Measurements from ENCODE around the gene U2AF1.
A peak's percentile ranks its signal among the peaks of the same experiment; 100 is the strongest.
"Not testable (repeated sequence)": the region's sequence is repeated elsewhere in the genome, so short reads cannot be mapped to it uniquely, and the experiment has no call there.

U2AF1 gene

GRCh38 chr21:43106965-43107793 lies at the start of gene U2AF1:
Gene U2AF1, minus strand, starts transcription at chr21:43107570. Its CDS starts 76 bp downstream, at chr21:43107494.
- DNase-seq: peak; percentile 82

DNA sequence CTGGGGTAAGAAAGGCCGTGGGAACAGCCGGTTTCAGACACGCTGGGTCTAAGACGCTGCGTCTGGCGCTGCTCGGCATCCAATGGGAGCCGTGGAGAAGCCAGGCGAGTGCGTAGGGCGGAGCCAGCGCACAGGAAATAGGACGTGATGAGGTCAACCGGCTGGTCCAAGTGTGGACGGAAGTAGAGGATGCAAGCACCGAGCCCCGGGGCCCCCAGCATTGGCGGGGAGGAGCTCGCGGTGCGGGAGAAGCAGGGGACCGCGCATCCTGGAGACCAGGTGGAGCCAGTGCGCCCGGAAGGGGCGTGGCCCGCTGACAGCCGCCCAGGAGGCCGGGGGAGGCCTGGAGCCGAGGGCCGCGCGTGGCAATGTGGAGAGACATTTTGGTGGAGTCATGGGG lies 46.2 kb upstream of the U2AF1 start:
- not testable (repeated sequence) for DNase-seq

GRCh38 chr21:43149344-43149743 lies 42.0 kb upstream of the U2AF1 start:
- DNase-seq: not testable (repeated sequence)

GRCh38 chr21:43147999-43148398 lies 40.6 kb upstream of the U2AF1 start:
- not testable (repeated sequence) for DNase-seq

DNA sequence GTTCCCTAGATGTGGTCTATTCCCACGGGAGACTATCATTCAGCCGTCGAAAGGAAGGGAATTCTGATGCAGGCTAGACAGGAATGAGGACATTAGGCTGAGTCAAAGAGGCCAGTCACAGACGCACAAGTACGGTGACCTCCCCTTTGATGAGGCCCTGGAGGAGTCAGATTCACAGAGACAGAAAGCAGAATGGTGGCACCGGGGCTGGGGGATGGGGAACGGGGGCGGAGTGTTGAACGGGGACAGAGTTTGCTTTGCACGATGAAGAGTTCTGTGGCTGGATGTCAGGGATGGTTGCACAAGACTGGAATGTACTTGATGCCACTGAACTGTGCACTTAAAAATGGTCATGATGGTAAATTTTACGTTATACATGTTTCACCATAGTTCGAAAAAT lies 39.3 kb upstream of the U2AF1 start:
- DNase-seq: not testable (repeated sequence)

DNA sequence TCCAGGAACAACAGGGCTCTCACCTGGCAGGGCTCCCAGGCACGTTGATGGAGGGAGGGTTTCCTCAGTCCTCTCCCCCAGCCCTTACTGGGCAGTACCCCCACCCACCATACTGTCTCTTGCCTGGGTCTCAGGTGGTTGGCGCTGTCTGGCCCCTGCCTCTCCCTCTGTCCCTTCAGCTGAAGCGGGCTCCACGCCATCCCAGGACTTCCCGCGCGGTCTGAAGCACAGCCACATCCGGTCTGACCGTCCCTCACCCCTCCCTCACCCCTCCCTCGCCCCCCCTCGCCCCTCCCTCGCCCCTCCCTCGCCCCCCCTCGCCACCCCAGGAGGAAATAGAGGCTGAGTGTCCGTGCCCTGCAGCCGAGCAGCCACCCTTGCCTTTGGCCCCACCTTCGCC lies 34.0 kb upstream of the U2AF1 start:
- not testable (repeated sequence) for DNase-seq

DNA sequence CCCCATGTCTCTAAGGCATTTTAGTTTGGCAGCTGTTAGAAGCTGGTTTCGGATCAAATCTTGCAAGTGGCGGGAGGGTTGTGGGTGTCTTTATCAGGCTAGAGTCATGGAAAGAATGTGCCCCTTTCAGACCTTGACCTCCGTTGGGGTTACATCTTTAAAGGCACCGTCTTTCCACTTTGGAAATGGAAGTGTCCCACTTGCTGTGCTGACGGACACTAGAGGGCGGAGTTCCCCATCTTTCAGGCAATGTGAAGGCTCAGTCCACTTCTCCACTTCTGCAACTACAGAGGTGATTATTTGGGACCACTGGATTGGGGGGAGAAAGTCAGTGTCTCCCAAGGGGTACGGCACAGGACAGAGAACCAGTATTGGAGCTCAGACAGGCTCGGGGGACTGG lies 31.6 kb upstream of the U2AF1 start:
- not testable (repeated sequence) for DNase-seq

DNA sequence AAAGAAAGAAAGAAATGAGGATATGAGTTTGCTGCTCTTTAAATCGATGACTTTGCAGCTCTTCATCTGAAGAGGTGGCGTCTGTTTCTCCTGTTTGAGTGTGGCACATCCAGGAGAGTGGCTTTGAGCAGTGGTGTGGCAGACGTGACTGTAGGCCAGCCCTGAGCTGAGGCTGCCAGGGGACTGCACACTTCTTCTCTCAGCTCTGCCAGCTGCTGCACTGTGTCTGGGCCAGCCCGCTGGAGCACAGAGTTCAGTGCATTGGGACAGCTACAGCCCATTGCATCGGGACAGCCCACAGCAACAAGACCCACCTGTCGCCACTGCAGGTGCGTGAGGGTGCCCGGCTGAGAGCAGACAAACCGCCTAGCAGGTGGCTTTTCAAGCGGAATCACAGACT lies 27.1 kb upstream of the U2AF1 start:
- DNase-seq: not testable (repeated sequence)

DNA sequence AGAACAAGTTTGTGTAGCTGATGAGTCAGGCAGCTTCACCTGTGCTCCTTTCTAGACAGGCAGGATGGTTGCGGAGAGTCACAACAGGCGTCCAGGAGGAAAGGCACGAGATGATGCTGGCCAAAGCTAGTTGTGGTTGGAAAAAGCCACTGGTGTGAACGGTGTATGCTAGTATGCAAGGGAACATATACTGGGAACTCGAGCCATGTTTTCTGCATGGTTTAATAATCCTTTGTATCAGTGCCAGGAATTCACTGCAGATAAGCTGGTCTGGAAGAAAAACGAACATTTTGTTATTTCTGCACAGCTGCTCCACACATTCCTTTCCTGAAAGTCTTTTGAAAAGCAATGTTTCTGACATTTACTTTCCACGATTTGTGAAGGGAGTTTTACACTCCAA lies 22.7 kb upstream of the U2AF1 start:
- DNase-seq: not testable (repeated sequence)

GRCh38 chr21:43115956-43116355 lies 8.6 kb upstream of the U2AF1 start:
- not testable (repeated sequence) for DNase-seq

- DNase-seq: not testable (repeated sequence)
Measured at GRCh38 chr21:43114483-43114882, 7.1 kb upstream of the U2AF1 start.

DNA sequence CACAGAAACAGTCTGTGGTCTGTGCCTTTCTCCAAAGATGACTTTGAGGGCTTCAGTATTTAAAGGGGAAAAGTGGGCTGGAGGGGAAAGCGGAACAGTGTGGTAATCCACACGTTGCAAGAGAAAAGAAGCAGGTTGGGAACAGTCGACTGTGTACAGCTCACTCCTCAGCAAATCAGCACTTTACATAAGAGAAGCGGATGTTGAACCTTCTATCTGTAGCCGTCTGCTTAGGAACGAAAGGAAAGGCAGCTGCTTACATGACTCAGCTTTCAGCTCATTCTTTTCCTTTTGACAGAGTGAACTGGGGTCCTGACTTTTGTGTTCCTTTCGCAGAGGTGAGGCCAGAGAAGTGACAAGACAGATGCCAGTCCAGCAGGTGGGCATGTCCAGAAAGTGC lies 1.6 kb upstream of the U2AF1 start:
- not testable (repeated sequence) for DNase-seq

- not testable (repeated sequence) for DNase-seq
Measured at GRCh38 chr21:43108177-43108576, 807 bp upstream of the U2AF1 start.

DNA sequence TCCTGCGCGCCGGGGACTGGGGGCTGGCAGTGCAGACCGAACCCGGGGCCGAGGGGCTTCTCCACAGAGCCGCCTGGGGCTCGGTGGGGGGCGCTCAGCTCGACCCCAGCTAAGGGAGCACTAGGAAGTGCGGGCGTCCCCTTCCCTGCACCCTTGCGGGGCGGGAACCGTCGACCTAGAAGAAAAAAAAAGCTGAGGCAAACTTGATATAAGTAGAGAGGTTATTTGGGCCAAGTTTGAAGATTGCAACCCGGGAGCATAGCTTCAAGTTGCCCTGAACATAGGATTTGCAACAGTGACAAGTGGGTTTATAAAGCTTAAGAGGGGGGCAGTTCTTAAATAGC lies 396 bp upstream of the U2AF1 start:
- not testable (repeated sequence) for DNase-seq

DNA sequence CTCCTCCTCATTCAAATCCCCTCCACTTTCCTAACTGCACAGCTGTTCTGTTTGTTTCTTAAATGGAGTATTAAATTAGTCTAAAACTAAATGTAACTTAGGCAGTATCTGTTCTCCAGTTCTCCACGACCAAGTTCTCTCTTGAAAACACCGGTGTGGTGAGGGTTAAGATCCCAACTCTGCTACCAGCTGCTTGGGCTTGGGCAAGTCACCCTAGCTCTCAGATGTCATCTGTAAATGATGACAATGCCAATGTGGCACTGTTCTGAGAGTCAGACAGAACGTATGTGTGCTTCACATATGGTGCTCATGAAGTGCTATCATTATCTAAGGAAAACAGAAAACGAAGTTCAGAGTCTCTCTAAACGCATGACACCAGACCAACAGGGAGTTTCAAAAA lies 2.7 kb downstream of the U2AF1 start:
- DNase-seq: not testable (repeated sequence)

GRCh38 chr21:43102281-43102680 lies 5.1 kb downstream of the U2AF1 start:
- not testable (repeated sequence) for DNase-seq

- DNase-seq: not testable (repeated sequence)
Measured at GRCh38 chr21:43101676-43102075, 5.7 kb downstream of the U2AF1 start.

DNA sequence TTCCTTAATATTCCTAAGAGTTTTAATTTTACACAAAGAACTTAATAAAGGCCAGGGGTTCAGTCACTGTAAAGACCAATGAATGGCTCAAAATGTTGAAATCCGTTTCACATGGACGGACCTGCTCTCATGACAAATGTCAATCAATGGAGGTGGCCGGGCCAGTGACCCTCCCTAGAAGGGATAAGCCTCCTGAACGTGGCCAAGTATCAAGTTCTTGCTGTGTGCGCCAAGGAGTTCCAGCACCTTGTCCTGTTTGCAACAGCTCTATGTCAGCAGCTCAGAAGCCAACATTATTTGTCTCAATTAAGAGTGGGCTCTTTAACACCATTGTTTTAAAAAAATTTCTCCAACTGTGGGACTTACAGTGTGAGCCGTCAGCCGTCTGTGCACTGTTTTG lies 6.4 kb downstream of the U2AF1 start:
- DNase-seq: not testable (repeated sequence)

- not testable (repeated sequence) for DNase-seq
Measured at GRCh38 chr21:43091979-43092614, 15.3 kb downstream of the U2AF1 start.

DNA sequence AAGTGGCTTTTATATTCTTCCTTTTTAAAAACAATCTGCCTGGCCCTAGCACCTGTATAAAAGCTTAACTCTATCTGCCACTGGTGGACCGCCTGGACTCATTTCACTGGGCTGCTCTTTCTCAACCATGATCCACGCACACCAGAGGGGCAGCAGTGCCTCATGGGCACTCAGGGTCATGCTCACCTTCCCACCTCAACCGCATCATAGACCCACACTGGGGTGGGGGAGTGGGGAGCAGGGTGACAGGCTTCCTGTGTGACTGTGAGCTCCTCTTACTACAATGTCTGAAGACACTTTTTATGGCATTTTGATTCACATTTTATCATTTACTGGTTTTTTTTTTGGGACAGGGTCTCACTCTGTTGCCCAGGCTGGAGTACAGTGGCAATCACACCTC lies 16.4 kb downstream of the U2AF1 start:
- not testable (repeated sequence) for DNase-seq

- DNase-seq: not testable (repeated sequence)
Measured at GRCh38 chr21:43089463-43089862, 17.9 kb downstream of the U2AF1 start.

- DNase-seq: not testable (repeated sequence)
Measured at GRCh38 chr21:43082587-43083300, 24.6 kb downstream of the U2AF1 start.

DNA sequence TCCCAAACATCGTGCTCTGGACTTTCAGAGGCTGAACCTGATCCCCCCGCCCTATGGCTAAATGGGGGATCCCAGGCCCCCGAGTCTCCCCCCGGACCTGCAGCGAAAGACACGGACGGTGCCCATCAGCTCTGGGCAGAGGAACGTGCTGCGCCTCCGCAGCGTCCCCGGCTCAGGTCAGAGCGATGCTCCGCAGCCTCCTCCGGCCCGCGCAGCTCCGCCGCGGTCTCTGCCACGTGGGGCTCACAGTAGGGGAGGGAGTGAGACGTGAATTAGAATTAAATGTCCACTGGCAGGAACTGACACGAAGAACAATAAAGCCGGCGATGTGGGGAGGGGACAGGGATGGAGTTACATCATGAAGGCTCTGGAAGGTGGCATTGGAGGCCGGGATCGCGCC lies 30.7 kb downstream of the U2AF1 start:
- DNase-seq: not testable (repeated sequence)
